GM18499 (cell line): ENCODE data around the gene NOP9.
A peak's percentile ranks its signal among the peaks of the same experiment; 100 is the strongest.
"Not testable (repeated sequence)": the region's sequence is repeated elsewhere in the genome, so short reads cannot be mapped to it uniquely, and the experiment has no call there.

Experiments
- ATAC-seq: cut with Tn5 transposase; IDR thresholded peaks from one replicate; pipeline ENCODE4 v1.9.1; 2021; ENCODE audit warnings: moderate number of reproducible peaks; ENCODE audit not compliant: insufficient read depth, unreplicated experiment

NOP9 gene

DNA sequence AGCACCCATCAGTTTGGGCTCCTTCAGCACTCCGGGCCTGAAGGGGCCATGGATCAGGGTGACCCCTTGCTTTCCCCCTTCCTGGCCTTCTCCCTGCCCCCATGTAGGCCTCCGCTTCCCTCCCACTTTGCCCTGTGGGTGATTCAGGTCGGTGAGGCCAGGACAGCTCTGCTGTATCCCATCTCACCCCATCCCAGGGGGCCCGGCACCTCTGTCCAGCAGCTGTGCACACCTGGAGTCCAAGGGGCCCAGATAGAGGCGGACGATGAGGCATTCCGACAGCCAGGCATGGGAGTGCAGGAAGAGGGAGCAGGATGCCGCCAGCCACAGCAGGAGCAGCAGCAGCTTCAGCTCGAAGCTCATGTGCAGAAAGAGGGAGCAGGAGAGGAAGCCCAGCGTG lies 23.0 kb downstream of the NOP9 start:
- ATAC-seq: no peak

GRCh38 chr14:24323341-24323740 lies 23.7 kb downstream of the NOP9 start:
- ATAC-seq: no peak

- ATAC-seq: no peak
Observed at GRCh38 chr14:24324024-24324423, 24.4 kb downstream of the NOP9 start.

GRCh38 chr14:24325041-24325530 lies 25.4 kb downstream of the NOP9 start:
- no peak for ATAC-seq

- ATAC-seq: no peak
Observed at GRCh38 chr14:24325963-24326362, 26.3 kb downstream of the NOP9 start.

DNA sequence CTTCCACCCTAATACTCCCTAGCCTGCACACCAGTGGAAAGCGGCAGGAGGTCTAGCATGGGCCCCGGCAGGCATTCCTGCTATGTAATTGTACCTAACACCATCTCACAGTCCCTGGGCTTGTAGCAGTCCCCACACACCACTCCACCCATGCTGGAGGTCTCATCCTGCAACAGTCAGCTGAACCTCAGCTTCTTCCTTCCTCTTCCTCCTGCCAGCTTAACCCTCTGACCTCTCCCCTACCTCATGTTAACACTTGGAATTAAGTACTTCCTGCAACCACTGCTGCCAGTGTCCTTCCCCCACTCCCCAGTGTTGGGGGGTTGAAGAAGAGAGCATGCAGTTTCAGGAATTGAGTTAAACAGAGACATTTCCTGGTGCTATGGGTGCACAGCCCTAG lies 27.7 kb downstream of the NOP9 start:
- ATAC-seq: no peak

DNA sequence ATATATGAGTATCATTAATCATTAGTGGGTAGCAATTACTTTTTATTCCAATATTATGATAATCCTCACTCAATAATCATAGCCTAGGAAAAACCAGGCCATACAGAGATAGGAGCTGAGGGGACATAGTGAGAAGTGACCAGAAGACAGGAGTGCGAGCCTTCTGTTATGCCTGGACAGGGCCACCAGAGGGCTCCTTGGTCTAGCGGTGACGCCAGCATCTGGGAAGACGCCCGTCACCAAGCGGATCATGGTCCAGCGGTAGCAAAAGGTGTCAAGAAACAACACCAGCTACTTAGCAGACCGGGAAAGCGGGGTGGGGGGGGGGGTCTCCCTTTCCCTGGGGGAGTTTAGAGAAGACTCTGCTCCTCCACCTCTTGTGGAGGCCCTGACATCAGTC lies 28.3 kb downstream of the NOP9 start:
- not testable (repeated sequence) for ATAC-seq

DNA sequence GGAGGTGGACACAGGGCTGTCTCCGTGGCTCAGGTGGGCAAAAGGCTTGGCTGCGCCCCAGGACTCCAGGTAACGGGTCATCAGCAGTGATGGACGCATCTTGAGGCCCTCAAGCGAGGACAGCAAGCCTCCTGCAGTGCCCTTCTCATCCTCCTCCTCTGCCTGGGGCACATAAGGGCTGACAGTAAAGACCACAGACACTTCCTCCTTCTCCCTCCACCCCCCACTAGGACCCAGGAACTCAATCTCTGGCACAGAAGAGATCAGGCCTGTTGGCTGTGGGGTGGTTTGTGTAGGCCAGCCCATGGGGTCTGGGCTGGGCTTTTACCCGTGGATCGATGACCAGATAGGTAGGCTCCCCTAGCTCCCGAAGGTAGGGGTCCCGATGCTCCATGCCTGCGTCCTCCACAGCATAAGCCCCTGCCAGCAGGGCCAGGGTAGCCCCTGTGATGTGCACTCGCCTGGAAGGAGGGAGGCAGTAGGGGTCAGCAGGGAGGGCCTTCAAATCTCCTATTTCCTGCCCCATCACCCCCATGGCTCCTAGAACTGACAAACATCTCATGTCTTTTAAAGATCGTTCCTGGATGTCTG lies 29.5 kb downstream of the NOP9 start:
- ATAC-seq: no peak

- no peak for ATAC-seq
Observed at GRCh38 chr14:24329736-24330135, 30.1 kb downstream of the NOP9 start.

GRCh38 chr14:24330973-24331674 lies 31.5 kb downstream of the NOP9 start:
- no peak for ATAC-seq

DNA sequence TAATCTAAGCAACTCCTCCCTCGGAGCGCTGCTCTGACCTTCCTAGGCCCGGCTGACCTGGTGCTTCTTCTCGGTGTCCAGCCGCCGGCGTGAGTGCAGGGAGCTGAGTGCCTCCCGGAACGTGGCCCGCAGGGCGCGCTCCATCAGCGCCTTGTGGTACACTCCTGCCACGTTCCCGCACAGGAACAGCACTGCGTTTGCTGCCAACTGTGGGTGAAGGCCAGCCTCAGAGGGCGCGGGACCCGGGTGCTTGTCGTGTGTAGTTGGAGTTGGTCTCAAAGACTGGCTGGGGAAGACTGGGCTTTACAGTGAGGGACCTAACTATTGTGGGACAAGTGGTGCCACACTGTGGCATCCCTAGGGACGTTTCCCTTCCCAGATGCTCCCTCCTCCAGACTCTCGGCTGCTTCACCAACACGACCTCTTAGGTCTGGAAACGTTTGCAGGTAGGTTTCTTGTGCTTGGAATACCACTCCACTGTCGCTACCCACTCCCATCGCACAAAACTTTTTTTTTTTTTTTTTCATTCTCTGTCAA lies 32.1 kb downstream of the NOP9 start:
- ATAC-seq: no peak

- peak; percentile 46 for ATAC-seq
Observed at GRCh38 chr14:24332268-24332993, 32.8 kb downstream of the NOP9 start.

DNA sequence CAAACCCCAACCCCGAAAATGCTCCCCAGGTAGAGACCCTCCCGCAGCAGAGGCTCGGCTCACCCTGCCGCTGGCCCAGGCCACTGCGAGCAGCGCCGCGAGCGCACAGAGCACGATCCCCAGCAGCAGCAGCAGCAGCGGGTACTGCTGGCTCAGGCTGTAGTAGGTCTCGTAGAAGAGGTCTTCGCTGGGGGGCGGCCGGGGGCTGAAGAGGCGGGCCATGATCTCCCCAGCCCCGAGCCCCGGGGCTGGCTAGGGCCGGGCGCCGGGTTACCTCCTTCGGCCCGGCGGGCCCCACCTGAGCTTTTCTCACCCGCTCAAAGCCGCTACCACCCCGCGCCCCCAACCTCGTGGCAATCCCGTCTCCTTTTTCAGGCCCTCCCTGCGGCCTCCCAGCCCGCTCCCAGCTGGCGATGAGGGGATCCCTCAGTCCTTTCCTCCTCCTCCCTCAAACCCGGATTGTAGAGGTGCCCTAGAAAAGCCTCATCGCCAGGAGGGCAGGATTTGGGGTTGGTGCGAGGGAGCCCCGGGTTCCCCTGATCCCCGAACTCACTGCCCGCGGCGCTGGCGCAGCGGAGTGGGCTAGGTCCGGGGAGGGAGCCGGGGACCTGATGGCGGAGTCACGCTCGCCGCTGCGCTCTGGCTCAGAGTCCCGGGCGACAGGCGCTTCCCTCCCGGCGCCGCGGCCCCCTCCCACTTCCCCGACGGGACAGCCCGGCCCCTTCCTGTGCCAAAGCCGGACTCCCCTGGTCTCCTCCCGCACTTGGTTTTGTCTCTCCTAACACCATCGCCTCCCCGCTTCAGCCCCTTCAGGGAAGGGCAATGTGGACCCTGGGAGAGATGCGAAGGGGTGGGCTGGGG lies 35.0 kb downstream of the NOP9 start, which contains the start of gene ADCY4:
Gene ADCY4, minus strand, starts transcription at position 641 of the 861 bp plus-strand sequence. Its CDS starts 419 bp downstream, at position 222.
- no peak for ATAC-seq

GRCh38 chr14:24335461-24336171 lies 36.0 kb downstream of the NOP9 start:
- no peak for ATAC-seq

DNA sequence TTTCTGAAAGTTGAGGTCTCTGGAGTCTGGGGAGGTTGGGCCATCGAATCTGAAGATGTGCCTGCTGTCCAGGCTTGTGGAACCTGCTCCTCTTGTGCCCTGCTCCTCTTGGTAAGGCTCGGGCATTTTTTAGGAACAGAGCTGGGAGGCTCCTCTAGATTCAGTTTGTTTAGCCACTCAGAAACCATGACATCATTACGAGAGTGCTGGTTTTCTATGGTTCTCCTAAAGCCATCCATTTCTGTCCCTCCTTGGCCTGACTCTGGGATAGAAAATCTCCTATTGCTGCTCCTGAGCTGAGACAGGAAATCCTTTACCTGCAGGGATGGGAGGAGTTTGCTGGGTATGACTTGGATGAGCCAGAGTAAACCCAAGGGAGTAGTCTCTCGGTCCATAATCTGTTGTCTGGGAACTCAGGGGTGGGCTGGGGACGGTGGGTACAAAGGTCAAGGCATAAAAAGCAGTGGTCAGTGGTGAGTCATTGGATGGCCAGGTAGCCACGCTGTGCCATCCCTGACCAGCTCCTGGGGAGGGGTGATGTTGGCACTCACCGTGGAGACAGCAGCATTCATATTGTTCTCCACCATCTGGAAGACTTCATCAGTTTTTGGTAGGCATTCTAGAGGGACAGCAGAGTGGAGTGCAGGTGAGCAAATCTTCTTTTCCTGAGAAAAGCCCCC lies 37.6 kb downstream of the NOP9 start:
- no peak for ATAC-seq

GRCh38 chr14:24337824-24338175 lies 38.1 kb downstream of the NOP9 start:
- ATAC-seq: no peak

GRCh38 chr14:24338843-24339242 lies 39.2 kb downstream of the NOP9 start:
- ATAC-seq: no peak

DNA sequence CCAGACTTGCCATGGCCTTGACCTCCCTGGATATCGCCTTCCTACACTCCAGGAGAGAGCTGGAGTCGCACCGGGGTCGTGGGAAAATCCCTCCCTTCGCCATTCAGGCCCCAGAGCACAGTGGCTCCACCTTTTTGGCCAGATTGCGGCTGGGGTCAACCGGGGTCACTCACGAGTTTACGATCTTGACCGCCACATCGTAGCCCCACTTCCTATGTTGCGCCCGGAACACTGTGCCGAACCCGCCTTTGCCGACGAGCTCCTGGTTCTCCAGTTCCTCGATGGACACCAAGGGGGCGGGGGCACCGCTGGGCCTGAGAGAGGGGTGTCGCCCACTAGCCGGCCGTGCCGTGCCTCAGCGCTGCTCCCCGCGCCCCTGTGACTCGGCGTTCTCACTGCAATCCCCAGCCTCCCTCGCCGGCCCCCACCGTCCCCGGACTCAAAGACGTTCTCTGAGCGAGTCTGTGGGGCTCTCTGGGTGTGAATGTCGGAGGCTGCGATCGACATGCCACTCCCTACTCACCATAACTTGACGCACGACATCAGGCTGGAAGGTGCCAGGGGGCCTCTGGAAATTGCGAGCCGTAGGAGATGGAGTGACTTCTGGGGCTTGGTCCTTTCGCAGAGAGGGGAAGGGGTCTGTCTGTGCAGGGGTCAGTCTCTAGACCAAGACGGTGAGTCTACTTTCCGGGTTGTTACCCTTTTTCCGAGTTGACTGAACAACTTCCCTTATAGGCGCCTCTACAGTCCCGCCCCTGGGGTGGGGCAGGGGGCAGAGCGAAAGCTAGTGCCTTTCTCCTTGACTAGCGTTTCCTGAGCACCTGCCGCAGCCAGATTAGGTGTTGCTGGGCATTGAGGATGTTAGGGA lies 39.9 kb downstream of the NOP9 start, which contains the start of gene RIPK3:
Gene RIPK3, minus strand, starts transcription at position 708 of the 868 bp plus-strand sequence. Its CDS starts 165 bp downstream, at position 543.
- no peak for ATAC-seq
